Activated naive CD8-positive, alpha-beta T cell (primary cell): ENCODE results near the gene USP10.

Source experiments
- H3K27ac Mint-ChIP-seq: one replicate; pipeline ENCODE4 v1.8.0; 2021; ENCODE audit warnings: mixed read lengths
- H3K27me3 Mint-ChIP-seq: one replicate; pipeline ENCODE4 v1.8.0; 2021; ENCODE audit warnings: mixed read lengths
- H3K36me3 Mint-ChIP-seq: one replicate; pipeline ENCODE4 v1.8.0; 2021; ENCODE audit warnings: mixed read lengths
- H3K4me1 Mint-ChIP-seq: one replicate; pipeline ENCODE4 v1.8.0; 2021; ENCODE audit warnings: low read depth, mixed read lengths
- H3K4me3 Mint-ChIP-seq: one replicate; pipeline ENCODE4 v1.8.0; 2021; ENCODE audit warnings: mild to moderate bottlenecking, mixed read lengths
- H3K9me3 Mint-ChIP-seq: one replicate; pipeline ENCODE4 v1.8.0; 2021; ENCODE audit warnings: low read depth, mixed read lengths

The USP10 gene

GRCh38 chr16:84816023-84816422, 116.2 kb downstream of the USP10 start:
- Mint-ChIP-seq H3K36me3 (no peaks in the 10 kb centered on the region), H3K4me1 (peaks cover 17% of the 10 kb centered on the region), H3K4me3 (no peak overlapping the region), H3K27me3 (no peaks in the 10 kb centered on the region), H3K27ac (no peak overlapping the region), H3K9me3 (no peaks in the 10 kb centered on the region)

- no peak overlapping the region for H3K27ac Mint-ChIP-seq
- H3K4me3 Mint-ChIP-seq: no peak overlapping the region
- H3K9me3 Mint-ChIP-seq: no peaks in the 10 kb centered on the region
- H3K27me3 Mint-ChIP-seq: no peaks in the 10 kb centered on the region
- H3K4me1 Mint-ChIP-seq: peaks cover 16% of the 10 kb centered on the region
- no peaks in the 10 kb centered on the region for H3K36me3 Mint-ChIP-seq
These were observed 116.7 kb downstream of the USP10 start for GRCh38 chr16:84816485-84816884.

- H3K9me3 Mint-ChIP-seq: no peaks in the 10 kb centered on the region
- H3K27me3 Mint-ChIP-seq: peaks cover 3% of the 10 kb centered on the region
- H3K36me3 Mint-ChIP-seq: no peaks in the 10 kb centered on the region
- H3K4me1 Mint-ChIP-seq: peaks cover 15% of the 10 kb centered on the region
- H3K27ac Mint-ChIP-seq: peak overlapping the region; percentile 2
- H3K4me3 Mint-ChIP-seq: no peak overlapping the region
These were observed 117.4 kb downstream of the USP10 start for GRCh38 chr16:84817206-84817605.

DNA sequence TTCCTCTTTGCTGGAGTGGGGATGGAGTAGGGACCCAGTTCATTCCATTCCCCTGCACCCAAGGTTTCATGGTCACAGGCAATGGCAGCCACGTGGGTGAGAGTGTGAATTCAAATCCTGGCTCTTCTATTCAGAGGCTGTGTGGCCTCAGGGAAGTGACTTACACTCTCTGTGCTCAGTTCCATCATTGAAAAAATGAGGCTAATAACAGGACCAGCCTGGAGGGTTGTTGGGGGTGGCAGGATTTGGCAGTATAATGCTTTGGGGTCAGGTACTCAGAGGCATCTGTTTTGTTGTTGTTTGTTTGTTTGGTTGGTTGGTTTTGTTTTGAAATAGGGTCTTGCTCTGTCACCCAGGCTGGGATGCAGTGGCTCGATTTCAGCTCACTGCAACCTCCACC, 117.8 kb downstream of the USP10 start:
- H3K27me3 Mint-ChIP-seq: peaks cover 5% of the 10 kb centered on the region
- H3K4me3 Mint-ChIP-seq: no peak overlapping the region
- peaks cover 15% of the 10 kb centered on the region for H3K4me1 Mint-ChIP-seq
- no peak overlapping the region for H3K27ac Mint-ChIP-seq
- H3K36me3 Mint-ChIP-seq: no peaks in the 10 kb centered on the region
- H3K9me3 Mint-ChIP-seq: no peaks in the 10 kb centered on the region

- peaks cover 13% of the 10 kb centered on the region for H3K4me1 Mint-ChIP-seq
- no peak overlapping the region for H3K4me3 Mint-ChIP-seq
- H3K27me3 Mint-ChIP-seq: peaks cover 9% of the 10 kb centered on the region
- H3K9me3 Mint-ChIP-seq: no peaks in the 10 kb centered on the region
- H3K36me3 Mint-ChIP-seq: no peaks in the 10 kb centered on the region
- H3K27ac Mint-ChIP-seq: no peak overlapping the region
These were observed 118.3 kb downstream of the USP10 start for GRCh38 chr16:84818133-84818532.

- H3K36me3 Mint-ChIP-seq: no peaks in the 10 kb centered on the region
- peaks cover 13% of the 10 kb centered on the region for H3K4me1 Mint-ChIP-seq
- H3K27me3 Mint-ChIP-seq: peaks cover 10% of the 10 kb centered on the region
- H3K27ac Mint-ChIP-seq: no peak overlapping the region
- no peaks in the 10 kb centered on the region for H3K9me3 Mint-ChIP-seq
- no peak overlapping the region for H3K4me3 Mint-ChIP-seq
These were observed 119.3 kb downstream of the USP10 start for GRCh38 chr16:84818989-84819643.

DNA sequence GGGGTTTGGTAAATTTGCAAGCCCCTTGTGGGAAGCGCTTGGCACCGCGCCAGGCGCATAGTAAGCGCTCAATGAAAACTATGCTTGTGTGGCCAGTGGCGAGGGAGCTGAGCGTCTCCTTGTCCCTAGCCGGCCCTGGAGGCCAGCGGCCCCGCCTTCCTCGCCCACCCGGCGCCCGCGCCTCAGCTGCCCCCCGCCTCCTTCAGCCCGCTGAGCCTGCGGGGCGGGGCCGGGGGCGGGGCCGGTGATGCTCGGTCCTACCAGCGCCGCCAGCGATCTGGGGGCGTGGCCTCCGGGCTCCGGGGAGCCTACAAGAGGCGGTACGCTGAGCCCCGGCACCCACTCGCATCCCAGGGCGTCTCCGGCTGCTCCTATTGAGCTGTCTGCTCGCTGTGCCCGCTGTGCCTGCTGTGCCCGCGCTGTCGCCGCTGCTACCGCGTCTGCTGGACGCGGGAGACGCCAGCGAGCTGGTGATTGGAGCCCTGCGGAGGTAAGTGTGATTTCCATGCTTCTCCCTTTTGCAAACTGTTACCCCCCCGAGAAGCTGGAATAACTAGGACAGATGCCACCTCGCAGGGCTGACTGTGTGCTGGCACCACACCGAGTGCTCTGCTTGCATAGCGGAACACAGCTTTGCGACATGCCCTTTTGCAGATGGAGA, 120.0 kb downstream of the USP10 start, which contains the start of gene CRISPLD2:
Gene CRISPLD2 (plus strand): TSS at position 342 of the 661 bp plus-strand sequence. CDS start 18,511 bp downstream, outside the sequence.
- H3K36me3 Mint-ChIP-seq: no peaks in the 10 kb centered on the region

GRCh38 chr16:84820305-84820684, 120.5 kb downstream of the USP10 start:
- Mint-ChIP-seq H3K4me1 (peaks cover 13% of the 10 kb centered on the region), H3K27ac (no peak overlapping the region), H3K9me3 (no peaks in the 10 kb centered on the region), H3K4me3 (peak overlapping the region; percentile 83), H3K27me3 (peaks cover 12% of the 10 kb centered on the region), H3K36me3 (no peaks in the 10 kb centered on the region)

More for the DNA sequence above, 120.0 kb downstream of the USP10 start, which contains the start of gene CRISPLD2:
- Mint-ChIP-seq H3K27ac (no peak within 1 kb of the TSS), H3K9me3 (no peaks in the 10 kb centered on the region), H3K27me3 (peaks cover 12% of the 10 kb centered on the region), H3K4me3 (peak within 1 kb of the TSS; percentile 83), H3K4me1 (peaks cover 13% of the 10 kb centered on the region)

- H3K27ac Mint-ChIP-seq: no peak overlapping the region
- H3K36me3 Mint-ChIP-seq: no peaks in the 10 kb centered on the region
- H3K4me1 Mint-ChIP-seq: peaks cover 13% of the 10 kb centered on the region
- no peaks in the 10 kb centered on the region for H3K9me3 Mint-ChIP-seq
- H3K4me3 Mint-ChIP-seq: peak overlapping the region; percentile 83
- H3K27me3 Mint-ChIP-seq: peaks cover 12% of the 10 kb centered on the region
These were observed 121.0 kb downstream of the USP10 start for GRCh38 chr16:84820771-84821170.

DNA sequence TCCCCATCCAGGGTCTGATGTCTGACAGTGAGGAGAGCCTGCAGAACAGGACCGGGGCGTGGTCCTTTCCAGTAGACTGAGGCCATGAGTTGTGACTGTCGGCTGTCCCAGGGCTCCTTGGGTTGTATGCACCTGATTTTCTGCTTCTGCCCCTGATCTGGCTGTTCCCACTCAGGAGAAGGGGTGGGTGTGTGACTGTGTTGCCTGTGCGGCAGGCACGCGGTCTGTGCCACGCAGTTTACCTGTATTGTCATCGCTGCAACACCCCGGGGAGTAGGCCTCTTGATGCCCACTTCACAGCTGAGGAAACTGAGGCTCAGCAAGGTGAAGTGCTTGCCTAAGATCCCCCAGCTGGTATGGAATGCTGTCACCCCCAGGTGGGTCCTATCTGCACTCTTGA, 121.4 kb downstream of the USP10 start:
- Mint-ChIP-seq H3K9me3 (no peaks in the 10 kb centered on the region), H3K4me1 (peaks cover 13% of the 10 kb centered on the region), H3K27ac (no peak overlapping the region), H3K4me3 (no peak overlapping the region), H3K27me3 (peaks cover 12% of the 10 kb centered on the region), H3K36me3 (no peaks in the 10 kb centered on the region)

DNA sequence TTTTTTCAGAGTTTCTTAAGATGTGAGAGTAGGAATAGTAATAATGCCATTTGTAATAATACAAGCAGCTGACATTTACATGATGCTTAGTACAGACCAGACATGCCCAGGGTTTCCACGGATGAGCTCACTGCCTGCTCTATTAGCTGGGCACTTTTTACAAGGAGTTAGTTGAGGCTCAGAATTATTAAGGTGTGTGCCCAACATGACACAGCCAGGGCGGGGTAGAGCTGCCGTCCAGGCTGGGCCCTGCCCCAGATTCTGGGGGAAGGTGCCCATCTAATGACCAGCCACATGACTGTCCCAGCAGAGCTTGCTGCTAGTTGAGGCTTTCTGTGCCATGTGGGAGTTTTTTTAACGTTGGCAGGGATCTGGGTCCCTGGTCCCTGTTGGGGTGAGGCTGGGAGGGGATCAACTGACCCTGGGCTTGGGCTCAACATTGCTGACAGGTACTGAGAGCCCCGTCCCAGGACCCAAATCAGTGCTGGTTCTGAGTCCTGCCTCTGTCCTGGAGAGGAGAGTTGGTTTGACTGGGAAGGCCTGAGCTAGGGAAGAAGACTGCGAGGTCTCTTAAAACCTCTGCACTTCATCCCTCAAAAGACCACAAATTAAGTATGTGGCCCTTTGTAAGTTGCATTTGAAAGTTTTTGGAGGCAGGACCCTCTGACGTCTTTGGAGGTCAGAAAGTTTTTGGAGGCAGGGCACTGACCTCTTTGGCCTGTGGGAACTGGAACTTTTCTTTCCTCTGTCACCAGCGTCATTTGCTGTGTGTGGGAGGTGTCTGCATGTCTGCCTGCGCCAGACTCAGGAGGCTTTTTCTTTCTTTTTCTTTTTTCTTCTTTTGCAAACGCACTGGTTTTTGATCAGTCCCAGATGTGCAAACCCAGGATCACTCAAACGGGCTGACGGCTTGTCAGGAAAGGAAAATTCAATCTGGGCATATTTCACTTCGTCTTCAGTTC, 122.2 kb downstream of the USP10 start:
- no peaks in the 10 kb centered on the region for H3K9me3 Mint-ChIP-seq

DNA sequence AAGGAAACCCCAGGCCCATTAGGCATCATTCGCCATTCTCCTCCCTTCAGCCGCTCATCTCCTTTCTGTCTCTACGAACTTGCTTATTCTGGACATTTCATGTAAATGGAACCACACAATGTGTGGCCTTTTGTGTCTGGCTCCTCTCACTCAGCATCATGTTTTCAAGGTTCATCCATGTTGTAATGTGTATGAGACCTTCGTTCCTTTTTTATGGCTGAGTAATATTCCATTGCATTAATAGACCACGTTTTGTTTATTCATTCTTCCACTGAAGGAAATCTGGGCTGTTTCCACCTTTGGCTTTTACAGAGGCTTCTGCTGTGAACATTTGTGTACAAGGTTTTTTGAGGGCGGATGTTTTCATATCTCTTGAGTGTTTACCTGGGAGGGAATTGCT, 123.2 kb downstream of the USP10 start:
- Mint-ChIP-seq H3K27me3 (peaks cover 14% of the 10 kb centered on the region), H3K27ac (no peak overlapping the region), H3K4me1 (peaks cover 13% of the 10 kb centered on the region), H3K9me3 (no peaks in the 10 kb centered on the region), H3K36me3 (no peaks in the 10 kb centered on the region), H3K4me3 (no peak overlapping the region)

More for the DNA sequence above, 122.2 kb downstream of the USP10 start:
- H3K4me1 Mint-ChIP-seq: peaks cover 13% of the 10 kb centered on the region
- no peak overlapping the region for H3K27ac Mint-ChIP-seq
- no peaks in the 10 kb centered on the region for H3K36me3 Mint-ChIP-seq
- H3K4me3 Mint-ChIP-seq: no peak overlapping the region
- H3K27me3 Mint-ChIP-seq: peaks cover 12% of the 10 kb centered on the region

- Mint-ChIP-seq H3K4me1 (peaks cover 13% of the 10 kb centered on the region), H3K27me3 (peaks cover 14% of the 10 kb centered on the region), H3K4me3 (no peak overlapping the region), H3K9me3 (no peaks in the 10 kb centered on the region), H3K36me3 (no peaks in the 10 kb centered on the region), H3K27ac (no peak overlapping the region)
These were observed 123.7 kb downstream of the USP10 start for GRCh38 chr16:84823484-84823883.

- Mint-ChIP-seq H3K4me1 (peaks cover 13% of the 10 kb centered on the region), H3K27me3 (peaks cover 18% of the 10 kb centered on the region), H3K27ac (no peak overlapping the region), H3K4me3 (no peak overlapping the region), H3K36me3 (no peaks in the 10 kb centered on the region), H3K9me3 (no peaks in the 10 kb centered on the region)
These were observed 124.1 kb downstream of the USP10 start for GRCh38 chr16:84823926-84824325.
